ENCODE data around the gene UBE2G2. TPM values are rescaled to one million over a fixed set of nuclear protein-coding genes. Genes with fewer than 3 reads are reported as not detected.

UBE2G2 gene
- total and polyA plus RNA-seq, 2 donors (not counting 3 experiments of a cell fraction or from before 2014, with no cell fraction given): 95.0 to 114 TPM

GRCh38 chr21:44783020-44783696, 18.5 kb downstream of the UBE2G2 start:
- Histone ChIP-seq H3K79me2 (ENCODE audit: control insufficient read depth, insufficient read depth, low read length) (peaks cover 62% of the 10 kb centered on the region), H3K36me3 (ENCODE audit: control insufficient read depth in 2 of 2, extremely low read depth in 1 of 2, insufficient read depth in 2 of 2, low read length in 2 of 2) (peaks cover 4 to 5% of the 10 kb centered on the region in 2 experiments), H3K9ac (replicated peaks; ENCODE audit: extremely low read depth, insufficient read depth, low read length) (no peak overlapping the region), H3K9me1 (replicated peaks; ENCODE audit: control insufficient read depth, extremely low read depth, insufficient read depth, low read length) (no peaks in the 10 kb centered on the region), H3K27me3 (ENCODE audit: control insufficient read depth in 2 of 2, insufficient read depth in 2 of 2, low read length in 2 of 2) (no peaks in the 10 kb centered on the region), H2AFZ (ENCODE audit: low read depth, low read length) (no peak overlapping the region), H3K4me1 (ENCODE audit: control insufficient read depth, extremely low read depth, insufficient read depth, low read length) (no peaks in the 10 kb centered on the region), H3K9me3 (replicated peaks; ENCODE audit: control insufficient read depth, insufficient read depth, low read length) (no peaks in the 10 kb centered on the region), H3K4me2 (ENCODE audit: insufficient read depth, low read length) (no peak overlapping the region), H4K20me1 (replicated peaks; ENCODE audit: control insufficient read depth, extremely low read depth, insufficient read depth, low read length) (no peaks in the 10 kb centered on the region), H3K27ac (ENCODE audit: insufficient read depth, low read depth, low read length) (no peak overlapping the region), H3K4me3 (replicated peaks in 1 of 3; ENCODE audit: insufficient read depth in 1 of 3, low read depth in 1 of 3, low read length in 3 of 3) (no peak overlapping the region)
- DNase-seq (ENCODE audit: low read depth, low spot score) (no peak), FAIRE-seq (peak; percentile 26)
- ChIA-PET CTCF (interaction anchor here (4.9 kb wide), 1 partner anchor 11 kb away, joined by 27 read pairs; no protein-coding TSS in a partner anchor), POLR2A (no interaction called here)
- dilution Hi-C loops (cut with MboI; ENCODE audit: extremely low pct_ligation_motif_present, low sequenced_read_pairs): no loop called here
- TF ChIP-seq MAX (IDR thresholded peaks at IDR 0.05; ENCODE audit: insufficient read depth, insufficient read length): no peak
- no peak for TF ChIP-seq GATA2 (IDR thresholded peaks at IDR 0.05; ENCODE audit: insufficient read depth, insufficient read length, low read depth, low read length)
- TF ChIP-seq, protein P1, sequence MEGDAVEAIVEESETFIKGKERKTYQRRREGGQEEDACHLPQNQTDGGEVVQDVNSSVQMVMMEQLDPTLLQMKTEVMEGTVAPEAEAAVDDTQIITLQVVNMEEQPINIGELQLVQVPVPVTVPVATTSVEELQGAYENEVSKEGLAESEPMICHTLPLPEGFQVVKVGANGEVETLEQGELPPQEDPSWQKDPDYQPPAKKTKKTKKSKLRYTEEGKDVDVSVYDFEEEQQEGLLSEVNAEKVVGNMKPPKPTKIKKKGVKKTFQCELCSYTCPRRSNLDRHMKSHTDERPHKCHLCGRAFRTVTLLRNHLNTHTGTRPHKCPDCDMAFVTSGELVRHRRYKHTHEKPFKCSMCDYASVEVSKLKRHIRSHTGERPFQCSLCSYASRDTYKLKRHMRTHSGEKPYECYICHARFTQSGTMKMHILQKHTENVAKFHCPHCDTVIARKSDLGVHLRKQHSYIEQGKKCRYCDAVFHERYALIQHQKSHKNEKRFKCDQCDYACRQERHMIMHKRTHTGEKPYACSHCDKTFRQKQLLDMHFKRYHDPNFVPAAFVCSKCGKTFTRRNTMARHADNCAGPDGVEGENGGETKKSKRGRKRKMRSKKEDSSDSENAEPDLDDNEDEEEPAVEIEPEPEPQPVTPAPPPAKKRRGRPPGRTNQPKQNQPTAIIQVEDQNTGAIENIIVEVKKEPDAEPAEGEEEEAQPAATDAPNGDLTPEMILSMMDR (IDR thresholded peaks at IDR 0.05; ENCODE audit: extremely low read depth in 1 of 2, insufficient read depth in 1 of 2, low read depth in 1 of 2, low read length in 2 of 2): no peak
- no peak for TF ChIP-seq EZH2 (IDR thresholded peaks at IDR 0.05; ENCODE audit: borderline replicate concordance, low read depth, low read length, severe bottlenecking)
- no peak for TF ChIP-seq MYC (IDR thresholded peaks at IDR 0.05; ENCODE audit: low read depth, low read length)
- no peak for TF ChIP-seq POLR2AphosphoS5 (IDR thresholded peaks at IDR 0.05; ENCODE audit: insufficient read depth, low read depth, low read length)
- no peak for TF ChIP-seq FOS (IDR thresholded peaks at IDR 0.05; ENCODE audit: borderline replicate concordance, insufficient read depth, low read length)
- TF ChIP-seq JUN (IDR thresholded peaks at IDR 0.05; ENCODE audit: borderline replicate concordance, insufficient read depth, insufficient read length, low read depth): no peak
- TF ChIP-seq POLR2A (IDR thresholded peaks at IDR 0.05; ENCODE audit: low read depth, low read length): no peak
- BruUV-seq (replicated peaks): no TSS peak
- intact Hi-C loops (cut with micrococcal nuclease): no loop called here
